Measurements from ENCODE around the gene OR2AJ1.

OR2AJ1 gene

GRCh38 chr1:247924868-247925267, at the start of gene OR2AJ1:
OR2AJ1 (plus strand) TSS chr1:247924889; CDS start chr1:247933769, 8,880 bp downstream.
- no peak for DNase-seq (ENCODE audit: low read depth)

- no peak for DNase-seq (ENCODE audit: low read depth)
Measured at GRCh38 chr1:247883346-247883745, 41.3 kb upstream of the OR2AJ1 start.

GRCh38 chr1:247884797-247885413, 39.8 kb upstream of the OR2AJ1 start:
- DNase-seq (ENCODE audit: low read depth), result no peak

- DNase-seq (ENCODE audit: low read depth), result no peak
Measured at GRCh38 chr1:247895163-247895637, 29.5 kb upstream of the OR2AJ1 start, which contains the start of gene OR2W3. OR2W3 (plus strand) TSS chr1:247895587; CDS start chr1:247895587, 0 bp downstream.

- DNase-seq (ENCODE audit: low read depth), result no peak
Measured at GRCh38 chr1:247895976-247896375, 28.7 kb upstream of the OR2AJ1 start.

GRCh38 chr1:247904122-247904521, 20.6 kb upstream of the OR2AJ1 start:
- no peak for DNase-seq (ENCODE audit: low read depth)

- no peak for DNase-seq (ENCODE audit: low read depth)
Measured at GRCh38 chr1:247905181-247905580, 19.5 kb upstream of the OR2AJ1 start.

GRCh38 chr1:247905910-247906503, 18.7 kb upstream of the OR2AJ1 start:
- DNase-seq (ENCODE audit: low read depth), result no peak

GRCh38 chr1:247906504-247907047, 18.1 kb upstream of the OR2AJ1 start:
- DNase-seq (ENCODE audit: low read depth), result no peak

GRCh38 chr1:247908766-247909165, 15.9 kb upstream of the OR2AJ1 start:
- no peak for DNase-seq (ENCODE audit: low read depth)

GRCh38 chr1:247913786-247914185, 10.9 kb upstream of the OR2AJ1 start:
- no peak for DNase-seq (ENCODE audit: low read depth)

- DNase-seq (ENCODE audit: low read depth), result no peak
Measured at GRCh38 chr1:247914941-247915662, 9.6 kb upstream of the OR2AJ1 start.

GRCh38 chr1:247919952-247920351, 4.7 kb upstream of the OR2AJ1 start, which contains the start of gene OR2T8:
OR2T8 (plus strand) TSS chr1:247920252; CDS start chr1:247921018, 766 bp downstream.
- DNase-seq (ENCODE audit: low read depth), result no peak

- no peak for DNase-seq (ENCODE audit: low read depth)
Measured at GRCh38 chr1:247923941-247924340, 748 bp upstream of the OR2AJ1 start.

GRCh38 chr1:247933989-247934388, 9.3 kb downstream of the OR2AJ1 start:
- DNase-seq (ENCODE audit: low read depth), result no peak

GRCh38 chr1:247935781-247936180, 11.1 kb downstream of the OR2AJ1 start:
- DNase-seq (ENCODE audit: low read depth), result no peak

- no peak for DNase-seq (ENCODE audit: low read depth)
Measured at GRCh38 chr1:247936415-247936814, 11.7 kb downstream of the OR2AJ1 start.

GRCh38 chr1:247936965-247937734, 12.5 kb downstream of the OR2AJ1 start:
- DNase-seq (ENCODE audit: low read depth), result peak; percentile 94

- DNase-seq (ENCODE audit: low read depth), result no peak
Measured at GRCh38 chr1:247942624-247943023, 17.9 kb downstream of the OR2AJ1 start.

GRCh38 chr1:247948558-247948957, 23.9 kb downstream of the OR2AJ1 start, which contains the start of gene OR2L8:
OR2L8 (plus strand) TSS chr1:247948858; CDS start chr1:247948858, 0 bp downstream.
- DNase-seq (ENCODE audit: low read depth), result no peak

- no peak for DNase-seq (ENCODE audit: low read depth)
Measured at GRCh38 chr1:247953408-247953807, 28.7 kb downstream of the OR2AJ1 start.

- no peak for DNase-seq (ENCODE audit: low read depth)
Measured at GRCh38 chr1:247961791-247962190, 37.1 kb downstream of the OR2AJ1 start.

Data from activated T-cell treated with anti-CD3 and anti-CD28 coated beads for 48 hours (primary cell).